Measurements from ENCODE around the gene HACD3.

The HACD3 gene

DNA sequence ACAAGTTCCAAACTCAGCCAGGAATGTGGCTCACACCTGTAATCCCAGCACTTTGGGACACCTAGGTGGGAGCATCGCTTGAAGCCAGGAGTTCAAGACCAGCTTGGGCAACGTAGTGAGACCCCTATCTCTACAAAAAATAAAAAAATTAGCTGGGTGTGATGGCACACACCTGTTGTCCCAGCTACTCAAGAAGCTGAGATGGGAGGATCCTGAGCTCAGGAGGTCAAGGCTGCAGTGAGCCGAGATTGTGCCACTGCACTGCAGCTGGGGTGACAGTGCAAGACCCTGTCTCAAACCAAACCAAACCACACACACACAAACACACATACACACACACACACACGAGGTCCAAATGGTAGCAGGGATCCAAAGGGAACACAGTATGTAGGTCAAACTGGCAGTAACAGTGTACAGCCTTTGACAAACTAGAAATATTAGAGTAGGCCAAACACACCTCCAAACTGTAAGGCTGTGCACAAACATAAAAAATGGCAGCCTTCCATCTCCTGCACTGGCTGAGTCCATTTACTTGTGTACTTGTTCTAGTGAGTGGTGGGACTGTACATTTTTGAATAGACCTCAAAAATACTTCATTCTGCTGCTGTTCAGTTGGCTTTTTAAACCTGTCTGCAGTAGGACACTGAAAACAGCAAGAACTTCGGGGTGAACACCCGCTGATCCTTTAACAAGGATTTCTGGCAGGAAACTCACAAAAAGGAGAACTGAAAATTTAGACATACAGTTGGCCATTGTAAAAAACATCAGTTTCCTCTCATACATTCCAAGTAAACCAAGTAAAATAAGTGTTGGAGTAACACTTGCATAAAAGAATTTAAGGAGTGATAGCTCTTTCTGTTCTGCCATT lies 47.1 kb downstream of the HACD3 start:
- no peak for FAIRE-seq
- TF ChIP-seq, protein P1, sequence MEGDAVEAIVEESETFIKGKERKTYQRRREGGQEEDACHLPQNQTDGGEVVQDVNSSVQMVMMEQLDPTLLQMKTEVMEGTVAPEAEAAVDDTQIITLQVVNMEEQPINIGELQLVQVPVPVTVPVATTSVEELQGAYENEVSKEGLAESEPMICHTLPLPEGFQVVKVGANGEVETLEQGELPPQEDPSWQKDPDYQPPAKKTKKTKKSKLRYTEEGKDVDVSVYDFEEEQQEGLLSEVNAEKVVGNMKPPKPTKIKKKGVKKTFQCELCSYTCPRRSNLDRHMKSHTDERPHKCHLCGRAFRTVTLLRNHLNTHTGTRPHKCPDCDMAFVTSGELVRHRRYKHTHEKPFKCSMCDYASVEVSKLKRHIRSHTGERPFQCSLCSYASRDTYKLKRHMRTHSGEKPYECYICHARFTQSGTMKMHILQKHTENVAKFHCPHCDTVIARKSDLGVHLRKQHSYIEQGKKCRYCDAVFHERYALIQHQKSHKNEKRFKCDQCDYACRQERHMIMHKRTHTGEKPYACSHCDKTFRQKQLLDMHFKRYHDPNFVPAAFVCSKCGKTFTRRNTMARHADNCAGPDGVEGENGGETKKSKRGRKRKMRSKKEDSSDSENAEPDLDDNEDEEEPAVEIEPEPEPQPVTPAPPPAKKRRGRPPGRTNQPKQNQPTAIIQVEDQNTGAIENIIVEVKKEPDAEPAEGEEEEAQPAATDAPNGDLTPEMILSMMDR (IDR thresholded peaks at IDR 0.05; ENCODE audit: insufficient read depth, missing control alignments), result no peak
- no peak for DNase-seq (ENCODE audit: insufficient read length, low spot score)

DNA sequence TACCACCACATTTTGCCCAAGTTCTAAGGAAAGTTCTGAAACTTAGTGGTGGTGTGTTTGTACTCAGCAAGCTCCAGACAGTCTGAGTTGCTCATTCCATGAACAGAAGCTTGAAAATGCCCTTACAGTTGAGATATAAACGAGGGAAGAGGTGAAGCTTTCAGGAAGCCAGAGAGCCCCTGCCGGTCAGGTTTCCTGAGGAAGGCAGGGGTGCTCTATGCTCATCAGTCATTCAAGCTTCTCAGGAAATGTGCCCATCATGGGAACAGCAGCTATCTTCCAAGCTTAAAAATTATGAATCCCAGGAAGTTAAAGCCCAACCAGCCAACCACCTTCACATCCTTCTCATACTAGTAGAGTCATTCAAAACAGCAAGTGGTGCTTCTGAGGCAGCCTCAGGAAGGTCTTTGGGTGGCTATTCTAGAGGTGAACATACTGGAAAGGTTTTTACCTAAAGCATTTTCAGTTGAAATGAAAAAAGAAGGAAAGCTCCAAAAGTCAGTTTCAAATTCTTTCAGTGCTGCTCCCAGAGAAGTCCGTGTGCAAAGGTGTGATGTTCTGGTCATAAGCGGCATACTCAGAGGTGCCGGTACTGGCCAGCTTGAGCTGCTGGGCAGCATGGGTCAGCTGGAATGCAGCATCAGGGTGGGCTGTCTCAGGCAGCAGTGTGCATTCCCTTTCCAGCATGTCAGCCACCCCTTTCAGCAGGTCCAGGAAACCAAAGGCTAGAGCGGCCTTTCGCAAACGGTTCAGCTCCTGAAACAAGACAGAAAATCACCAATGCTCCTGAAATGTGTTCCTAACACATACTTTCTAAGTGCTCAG lies 48.9 kb downstream of the HACD3 start:
- TF ChIP-seq, protein P1 (IDR thresholded peaks at IDR 0.05; ENCODE audit: insufficient read depth, missing control alignments), result no peak
- FAIRE-seq (no peak), DNase-seq (ENCODE audit: insufficient read length, low spot score) (no peak)

DNA sequence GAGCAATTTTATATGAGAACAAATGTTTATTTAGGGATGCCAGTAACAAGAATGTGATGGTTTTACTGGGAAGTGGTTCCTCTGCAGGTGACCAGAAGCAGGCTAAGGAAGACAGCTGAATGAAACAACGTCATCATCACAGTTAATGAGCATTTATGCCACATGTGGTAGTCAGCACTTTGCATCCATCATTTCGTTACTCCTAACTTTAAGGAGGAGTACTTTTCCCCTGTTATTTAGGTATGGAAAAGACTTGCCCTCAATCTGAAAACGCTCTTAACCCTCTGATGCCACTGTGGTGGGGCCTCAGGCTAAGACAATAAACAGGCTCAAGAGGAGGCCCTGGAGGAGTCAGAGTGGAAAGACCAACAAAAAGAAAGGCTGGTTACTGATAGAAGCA lies 49.5 kb downstream of the HACD3 start:
- TF ChIP-seq, protein P1 (IDR thresholded peaks at IDR 0.05; ENCODE audit: insufficient read depth, missing control alignments), result no peak
- no peak for FAIRE-seq
- no peak for DNase-seq (ENCODE audit: insufficient read length, low spot score)

DNA sequence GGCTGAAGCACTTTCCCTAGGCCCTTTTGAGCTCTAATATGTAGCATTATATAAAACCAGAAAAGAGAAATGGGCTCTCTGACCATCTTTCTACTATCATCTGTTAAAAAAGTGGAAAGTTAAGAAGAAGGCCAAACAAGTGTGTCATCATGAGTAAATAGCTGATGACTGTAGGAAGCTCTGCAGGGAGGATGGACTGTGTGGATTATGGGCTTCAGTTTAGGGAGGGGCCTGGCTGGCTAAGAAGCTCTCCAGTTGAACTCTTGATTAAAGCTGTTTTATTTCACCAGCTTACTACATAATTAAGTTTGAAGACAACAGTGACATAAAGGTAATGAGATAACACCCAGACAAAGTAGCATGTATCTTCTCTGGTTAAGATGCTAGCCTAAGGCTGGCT lies 50.0 kb downstream of the HACD3 start:
- FAIRE-seq, result peak; percentile 32
- TF ChIP-seq, protein P1 (IDR thresholded peaks at IDR 0.05; ENCODE audit: insufficient read depth, missing control alignments), result no peak
- DNase-seq (ENCODE audit: insufficient read length, low spot score), result peak; percentile 29

DNA sequence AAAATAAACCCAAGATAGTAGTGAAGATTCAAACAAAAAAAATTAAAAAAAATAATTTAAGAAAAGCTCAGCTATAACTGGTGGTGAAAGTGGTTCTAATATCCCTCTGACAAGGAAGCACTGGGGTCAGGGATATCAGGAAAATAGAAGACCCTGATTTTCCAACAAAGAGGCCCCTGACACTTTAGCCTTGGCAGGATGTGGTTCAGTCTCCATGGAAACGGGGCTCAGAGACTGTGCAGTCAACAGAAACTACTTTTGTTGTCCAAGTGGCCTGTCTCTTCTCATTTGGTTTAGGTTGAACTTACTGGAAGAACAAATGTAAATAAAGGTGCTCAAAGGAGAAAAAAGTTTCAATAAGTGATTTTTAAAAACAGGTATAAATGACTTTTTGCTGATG lies 53.4 kb downstream of the HACD3 start:
- TF ChIP-seq, protein P1 (IDR thresholded peaks at IDR 0.05; ENCODE audit: insufficient read depth, missing control alignments), result no peak
- no peak for DNase-seq (ENCODE audit: insufficient read length, low spot score)
- FAIRE-seq, result no peak

DNA sequence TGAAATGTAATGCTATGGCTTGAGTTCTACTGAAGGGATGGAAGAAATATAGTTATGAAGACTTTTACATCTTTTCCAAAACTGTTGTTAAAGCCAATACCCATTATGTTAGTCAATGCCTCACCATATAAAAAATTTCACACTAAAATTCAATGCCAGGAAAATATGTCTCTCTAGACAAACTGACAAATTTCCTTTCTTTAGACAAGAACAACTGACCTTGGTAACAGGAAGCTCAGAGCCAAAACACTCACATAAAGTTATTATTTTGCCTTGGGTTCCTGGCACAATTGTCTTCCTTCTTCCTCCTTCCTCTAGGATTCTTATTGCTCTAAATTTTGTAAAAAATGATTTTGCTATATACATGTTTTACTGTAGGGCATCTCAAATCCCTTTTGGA lies 54.0 kb downstream of the HACD3 start:
- no peak for DNase-seq (ENCODE audit: insufficient read length, low spot score)
- TF ChIP-seq, protein P1 (IDR thresholded peaks at IDR 0.05; ENCODE audit: insufficient read depth, missing control alignments), result no peak
- no peak for FAIRE-seq
